Measurements from ENCODE around the gene SLC15A4. TPM values are rescaled to one million over a fixed set of nuclear protein-coding genes. Genes with fewer than 3 reads are reported as not detected.

The SLC15A4 gene
- total RNA-seq, 4 donors from 2014 or later: 25.4 to 37.0 (median 32.3) TPM

DNA sequence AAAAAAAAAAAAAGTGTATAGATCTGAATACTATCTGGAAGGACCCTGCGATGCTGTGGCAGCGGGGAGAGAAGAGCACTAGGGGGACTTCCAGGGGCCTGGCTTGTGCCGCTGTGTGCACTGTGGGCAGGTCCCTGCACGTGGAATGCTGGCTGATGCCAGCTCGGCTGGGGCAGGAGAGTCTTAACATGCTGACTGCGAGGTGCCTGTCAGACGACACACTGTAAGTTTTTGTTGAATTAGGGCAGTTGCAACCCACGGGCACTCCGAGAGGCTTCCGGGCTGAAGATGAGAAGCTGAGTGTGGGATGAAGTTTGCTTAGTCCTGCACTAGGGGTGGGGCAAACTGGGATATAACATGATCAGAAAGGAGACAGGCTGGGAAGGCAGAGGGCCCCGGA is 40.2 kb upstream of the SLC15A4 start:
- Histone ChIP-seq H3K36me3 (no peaks in the 10 kb centered on the region), H3K27me3 (no peaks in the 10 kb centered on the region), H3K27ac (no peak overlapping the region), H3K4me1 (no peaks in the 10 kb centered on the region), H3K9me3 (no peaks in the 10 kb centered on the region), H3K4me3 (no peak overlapping the region)
- no peak for DNase-seq
- TF ChIP-seq, protein P1, sequence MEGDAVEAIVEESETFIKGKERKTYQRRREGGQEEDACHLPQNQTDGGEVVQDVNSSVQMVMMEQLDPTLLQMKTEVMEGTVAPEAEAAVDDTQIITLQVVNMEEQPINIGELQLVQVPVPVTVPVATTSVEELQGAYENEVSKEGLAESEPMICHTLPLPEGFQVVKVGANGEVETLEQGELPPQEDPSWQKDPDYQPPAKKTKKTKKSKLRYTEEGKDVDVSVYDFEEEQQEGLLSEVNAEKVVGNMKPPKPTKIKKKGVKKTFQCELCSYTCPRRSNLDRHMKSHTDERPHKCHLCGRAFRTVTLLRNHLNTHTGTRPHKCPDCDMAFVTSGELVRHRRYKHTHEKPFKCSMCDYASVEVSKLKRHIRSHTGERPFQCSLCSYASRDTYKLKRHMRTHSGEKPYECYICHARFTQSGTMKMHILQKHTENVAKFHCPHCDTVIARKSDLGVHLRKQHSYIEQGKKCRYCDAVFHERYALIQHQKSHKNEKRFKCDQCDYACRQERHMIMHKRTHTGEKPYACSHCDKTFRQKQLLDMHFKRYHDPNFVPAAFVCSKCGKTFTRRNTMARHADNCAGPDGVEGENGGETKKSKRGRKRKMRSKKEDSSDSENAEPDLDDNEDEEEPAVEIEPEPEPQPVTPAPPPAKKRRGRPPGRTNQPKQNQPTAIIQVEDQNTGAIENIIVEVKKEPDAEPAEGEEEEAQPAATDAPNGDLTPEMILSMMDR (IDR thresholded peaks at IDR 0.05): no peak
- no peak for TF ChIP-seq POLR2A (IDR thresholded peaks at IDR 0.05)

DNA sequence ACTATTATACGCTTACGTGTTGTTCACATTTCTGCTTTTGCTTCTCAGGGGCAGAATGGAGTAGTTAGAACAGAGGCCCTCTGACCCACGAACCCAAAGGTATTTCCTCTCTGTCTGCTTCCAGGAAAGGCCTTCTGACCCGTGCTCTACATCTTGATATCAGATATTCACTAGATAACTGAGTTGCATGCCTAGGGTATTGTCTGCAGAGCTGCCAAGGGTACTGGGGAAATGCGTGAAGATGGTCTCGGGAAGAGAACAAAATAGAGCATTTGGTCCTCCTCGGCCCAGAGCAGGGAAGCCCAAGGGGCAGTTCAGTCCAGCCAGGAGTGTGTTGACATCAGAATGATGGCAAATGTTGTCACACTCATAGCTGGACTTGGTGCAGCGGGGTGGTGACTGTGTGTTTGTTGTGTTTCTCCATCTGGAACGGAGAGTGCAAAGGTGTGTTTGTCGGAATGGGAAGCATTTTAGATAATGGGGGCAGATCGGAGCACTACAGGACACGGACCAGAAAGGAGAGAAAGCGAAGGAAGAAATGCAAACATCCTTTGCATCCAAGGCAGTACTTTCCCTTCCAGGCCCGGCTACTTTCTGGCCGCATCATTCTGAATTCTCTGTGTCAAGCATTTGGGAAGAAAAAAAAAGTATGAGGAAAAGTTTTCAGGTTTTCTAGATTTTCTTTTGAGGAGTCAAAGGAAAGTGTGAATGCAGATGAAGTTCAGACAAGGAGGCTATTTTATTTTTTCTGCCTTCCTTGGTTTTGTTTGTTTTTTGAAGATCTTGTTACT is 37.7 kb upstream of the SLC15A4 start:
- H3K9me3 ChIP-seq: no peaks in the 10 kb centered on the region
- no peaks in the 10 kb centered on the region for H3K4me1 ChIP-seq
- peak in 1 of 3 donors; percentile 21 for DNase-seq
- TF ChIP-seq, protein P1 (IDR thresholded peaks at IDR 0.05): no peak
- TF ChIP-seq POLR2A (IDR thresholded peaks at IDR 0.05): no peak
- no peak overlapping the region for H3K4me3 ChIP-seq
- no peaks in the 10 kb centered on the region for H3K27me3 ChIP-seq
- H3K36me3 ChIP-seq: no peaks in the 10 kb centered on the region
- H3K27ac ChIP-seq: no peak overlapping the region

DNA sequence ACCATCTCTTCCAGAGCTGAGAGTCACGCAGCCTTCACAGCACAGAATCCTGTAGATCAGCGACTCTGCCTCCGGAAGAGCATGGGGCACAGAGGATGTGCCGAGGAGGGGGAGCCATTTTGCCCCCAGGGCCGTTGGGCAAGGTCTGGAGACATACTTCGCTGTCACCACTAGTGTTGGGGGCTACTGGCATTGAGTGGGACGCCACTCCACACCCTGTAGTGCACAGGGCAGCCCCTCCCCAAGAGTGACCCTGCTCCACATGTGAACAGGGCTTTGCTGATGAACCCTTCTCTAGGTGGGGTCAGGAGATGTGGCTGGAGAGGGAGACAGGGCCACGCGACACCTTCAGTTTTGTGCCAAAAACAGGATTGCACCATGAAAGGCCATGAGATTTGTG is 35.6 kb upstream of the SLC15A4 start:
- TF ChIP-seq, protein P1 (IDR thresholded peaks at IDR 0.05): no peak
- TF ChIP-seq POLR2A (IDR thresholded peaks at IDR 0.05): no peak
- no peaks in the 10 kb centered on the region for H3K36me3 ChIP-seq
- H3K27ac ChIP-seq: no peak overlapping the region
- H3K4me3 ChIP-seq: no peak overlapping the region
- H3K9me3 ChIP-seq: no peaks in the 10 kb centered on the region
- no peaks in the 10 kb centered on the region for H3K4me1 ChIP-seq
- DNase-seq: peak in 1 of 3 donors; percentile 31
- no peaks in the 10 kb centered on the region for H3K27me3 ChIP-seq

DNA sequence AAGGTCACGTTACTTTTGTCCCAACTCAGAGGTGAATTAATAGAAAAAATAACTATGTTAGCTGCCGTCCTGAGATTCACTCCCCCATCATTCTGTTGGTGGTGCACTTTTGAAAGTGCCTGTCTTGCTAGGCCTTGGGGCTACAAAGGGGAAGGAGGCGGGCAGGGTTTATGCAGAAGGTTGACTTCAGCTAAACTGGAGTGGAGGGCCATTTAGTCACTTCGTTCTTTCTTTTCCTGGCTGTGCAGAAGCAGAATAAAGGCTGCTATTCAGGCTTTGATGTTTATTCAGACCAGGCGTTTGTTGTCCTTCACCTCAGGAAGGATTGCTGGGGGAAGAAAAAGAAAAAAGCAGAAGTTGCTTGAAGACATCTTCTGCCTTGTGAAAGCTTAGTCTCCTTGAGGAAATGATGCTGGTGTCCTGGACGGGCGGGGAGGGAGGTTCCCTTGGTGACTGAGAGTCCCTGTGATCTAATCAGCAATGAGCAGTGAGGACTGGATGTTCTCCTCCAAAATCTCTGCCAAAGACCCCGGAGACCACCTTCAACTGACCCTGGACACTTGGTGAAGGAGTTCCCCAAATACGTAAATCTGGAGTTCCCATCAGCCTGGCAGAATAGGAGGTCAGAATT is 33.5 kb upstream of the SLC15A4 start:
- no peak overlapping the region for H3K4me3 ChIP-seq
- TF ChIP-seq POLR2A (IDR thresholded peaks at IDR 0.05): no peak
- TF ChIP-seq, protein P1 (IDR thresholded peaks at IDR 0.05): no peak
- peaks cover 0 to 4% of the 10 kb centered on the region in 2 donors for H3K27me3 ChIP-seq
- no peaks in the 10 kb centered on the region for H3K36me3 ChIP-seq
- peaks cover 0 to 4% (median 0%) of the 10 kb centered on the region in 4 donors for H3K4me1 ChIP-seq
- peak in 1 of 3 donors; percentile 32 for DNase-seq
- H3K9me3 ChIP-seq: no peaks in the 10 kb centered on the region
- no peak overlapping the region for H3K27ac ChIP-seq

DNA sequence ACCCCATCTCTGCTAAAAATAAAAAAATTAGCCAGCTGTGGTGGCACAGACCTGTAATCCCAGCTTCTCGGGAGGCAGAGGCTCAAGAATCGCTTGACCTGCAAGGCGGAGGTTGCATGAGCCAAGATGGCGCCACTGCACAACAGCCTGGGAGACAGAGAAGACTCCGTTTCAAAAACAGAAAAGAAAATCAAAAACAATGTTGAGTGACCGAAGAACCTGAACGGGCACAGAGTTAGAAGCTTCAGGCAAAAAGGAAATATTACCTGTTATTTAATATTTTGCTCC is 33.0 kb upstream of the SLC15A4 start:
- TF ChIP-seq, protein P1 (IDR thresholded peaks at IDR 0.05): no peak
- TF ChIP-seq POLR2A (IDR thresholded peaks at IDR 0.05): no peak
- no peaks in the 10 kb centered on the region for H3K9me3 ChIP-seq
- H3K4me1 ChIP-seq: peaks cover 0 to 4% (median 0%) of the 10 kb centered on the region in 4 donors
- DNase-seq: peak in 1 of 3 donors; percentile 23
- H3K27me3 ChIP-seq: peaks cover 0 to 4% of the 10 kb centered on the region in 2 donors
- no peak overlapping the region for H3K27ac ChIP-seq
- H3K36me3 ChIP-seq: no peaks in the 10 kb centered on the region
- no peak overlapping the region for H3K4me3 ChIP-seq

Measured in Peyer's patch (tissue), 4 donors.